Measurements from ENCODE around the gene MYO1B.

Gene MYO1B

GRCh38 chr2:191376981-191377629 is 131.9 kb downstream of the MYO1B start:
- no peak overlapping the region for H3K4me2 ChIP-seq (ENCODE audit: low read depth, low read length, poor library complexity, severe bottlenecking)
- H3K9me2 ChIP-seq (replicated peaks; ENCODE audit: insufficient read depth, low read length), result no peaks in the 10 kb centered on the region
- no peak overlapping the region for H2AFZ ChIP-seq (ENCODE audit: low read depth, low read length, severe bottlenecking)
- no peaks in the 10 kb centered on the region for H3K79me2 ChIP-seq (ENCODE audit: insufficient read depth, low read length)
- H3F3A ChIP-seq (ENCODE audit: insufficient read depth), result no peaks in the 10 kb centered on the region
- H3K9ac ChIP-seq (ENCODE audit: low read length), result no peak overlapping the region
- TF ChIP-seq EZH2phosphoT487 (conservative IDR thresholded peaks at IDR 0.05; ENCODE audit: low read length) (no peak), CTCF (IDR thresholded peaks at IDR 0.05; ENCODE audit: insufficient read depth, low read length, poor library complexity, severe bottlenecking) (no peak)
- H3K27me3 ChIP-seq (ENCODE audit: low read length), result no peaks in the 10 kb centered on the region
- H3K36me3 ChIP-seq (ENCODE audit: low read length), result no peaks in the 10 kb centered on the region
- no peaks in the 10 kb centered on the region for H4K20me1 ChIP-seq (ENCODE audit: low read depth, low read length)
- H3K27ac ChIP-seq (ENCODE audit: low read depth, low read length), result no peak overlapping the region
- no peak overlapping the region for H3K4me3 ChIP-seq (ENCODE audit: insufficient read depth, low read length, poor library complexity, severe bottlenecking)
- H3K9me3 ChIP-seq (ENCODE audit: insufficient read depth, low read length), result no peaks in the 10 kb centered on the region

GRCh38 chr2:191379375-191379774 is 134.2 kb downstream of the MYO1B start:
- Histone ChIP-seq H3K4me2 (ENCODE audit: low read depth, low read length, poor library complexity, severe bottlenecking) (no peak overlapping the region), H3K36me3 (ENCODE audit: low read length) (no peaks in the 10 kb centered on the region), H3K9ac (ENCODE audit: low read length) (no peak overlapping the region), H3K27me3 (ENCODE audit: low read length) (no peaks in the 10 kb centered on the region), H3K27ac (ENCODE audit: low read depth, low read length) (no peak overlapping the region), H3K79me2 (ENCODE audit: insufficient read depth, low read length) (no peaks in the 10 kb centered on the region), H2AFZ (ENCODE audit: low read depth, low read length, severe bottlenecking) (no peak overlapping the region), H4K20me1 (ENCODE audit: low read depth, low read length) (no peaks in the 10 kb centered on the region), H3K9me3 (ENCODE audit: insufficient read depth, low read length) (no peaks in the 10 kb centered on the region), H3K4me3 (ENCODE audit: insufficient read depth, low read length, poor library complexity, severe bottlenecking) (no peak overlapping the region), H3F3A (ENCODE audit: insufficient read depth) (no peaks in the 10 kb centered on the region), H3K9me2 (replicated peaks; ENCODE audit: insufficient read depth, low read length) (no peaks in the 10 kb centered on the region)
- TF ChIP-seq EZH2phosphoT487 (conservative IDR thresholded peaks at IDR 0.05; ENCODE audit: low read length), result no peak
- TF ChIP-seq CTCF (IDR thresholded peaks at IDR 0.05; ENCODE audit: insufficient read depth, low read length, poor library complexity, severe bottlenecking), result no peak

- H3K36me3 ChIP-seq (ENCODE audit: low read length), result no peaks in the 10 kb centered on the region
- H3K4me2 ChIP-seq (ENCODE audit: low read depth, low read length, poor library complexity, severe bottlenecking), result no peak overlapping the region
- H3K27ac ChIP-seq (ENCODE audit: low read depth, low read length), result no peak overlapping the region
- no peaks in the 10 kb centered on the region for H4K20me1 ChIP-seq (ENCODE audit: low read depth, low read length)
- H3K9me3 ChIP-seq (ENCODE audit: insufficient read depth, low read length), result no peaks in the 10 kb centered on the region
- no peaks in the 10 kb centered on the region for H3F3A ChIP-seq (ENCODE audit: insufficient read depth)
- H3K9me2 ChIP-seq (replicated peaks; ENCODE audit: insufficient read depth, low read length), result no peaks in the 10 kb centered on the region
- no peaks in the 10 kb centered on the region for H3K79me2 ChIP-seq (ENCODE audit: insufficient read depth, low read length)
- H3K27me3 ChIP-seq (ENCODE audit: low read length), result no peaks in the 10 kb centered on the region
- no peak overlapping the region for H3K9ac ChIP-seq (ENCODE audit: low read length)
- no peak overlapping the region for H2AFZ ChIP-seq (ENCODE audit: low read depth, low read length, severe bottlenecking)
- no peak for TF ChIP-seq EZH2phosphoT487 (conservative IDR thresholded peaks at IDR 0.05; ENCODE audit: low read length)
- TF ChIP-seq CTCF (IDR thresholded peaks at IDR 0.05; ENCODE audit: insufficient read depth, low read length, poor library complexity, severe bottlenecking), result no peak
- H3K4me3 ChIP-seq (ENCODE audit: insufficient read depth, low read length, poor library complexity, severe bottlenecking), result no peak overlapping the region
Measured at GRCh38 chr2:191382801-191383200, 137.6 kb downstream of the MYO1B start.

All from SU-DHL-6 (cell line).